HG02571 (cell line): ENCODE measurements around the gene TMEM129.
"Not testable (repeated sequence)": the region's sequence is repeated elsewhere in the genome, so short reads cannot be mapped to it uniquely, and the experiment has no call there.

Experiments
- ATAC-seq: cut with Tn5 transposase; IDR thresholded peaks from one replicate; pipeline ENCODE4 v1.9.1; 2021; ENCODE audit warnings: mild to moderate bottlenecking, moderate library complexity; ENCODE audit not compliant: unreplicated experiment

Gene TMEM129

DNA sequence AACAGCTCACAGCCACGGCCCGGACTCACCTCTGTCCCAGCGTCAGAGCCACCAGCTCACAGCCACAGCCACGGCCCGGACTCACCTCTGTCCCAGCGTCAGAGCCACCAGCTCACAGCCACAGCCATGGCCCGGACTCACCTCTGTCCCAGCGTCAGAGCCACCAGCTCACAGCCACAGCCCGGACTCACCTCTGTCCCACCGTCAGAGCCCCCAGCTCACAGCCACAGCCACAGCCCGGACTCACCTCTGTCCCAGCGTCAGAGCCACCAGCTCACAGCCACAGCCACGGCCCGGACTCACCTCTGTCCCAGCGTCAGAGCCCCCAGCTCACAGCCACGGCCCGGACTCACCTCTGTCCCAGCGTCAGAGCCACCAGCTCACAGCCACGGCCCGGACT, 50.1 kb downstream of the TMEM129 start:
- not testable (repeated sequence) for ATAC-seq

DNA sequence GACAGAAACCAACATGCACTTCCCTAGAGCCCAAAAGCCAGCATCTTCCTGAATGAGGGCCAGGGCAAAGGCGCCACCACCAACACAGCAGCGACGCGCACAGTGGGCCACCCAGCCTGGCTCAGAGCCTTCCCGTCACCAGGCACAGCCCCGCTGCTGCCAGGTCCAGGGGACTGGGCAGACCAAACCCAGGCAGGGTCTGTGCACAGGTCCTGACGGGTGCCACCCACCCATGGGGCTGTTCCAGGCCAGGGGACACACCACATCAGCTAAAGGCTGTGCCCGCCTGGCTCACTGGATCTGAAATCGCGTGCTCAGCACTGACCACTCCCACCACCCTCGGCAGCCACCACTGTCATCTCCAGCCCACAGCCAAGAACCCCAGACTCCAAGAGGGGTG, 50.8 kb downstream of the TMEM129 start:
- no peak for ATAC-seq

GRCh38 chr4:1669850-1670249, 51.3 kb downstream of the TMEM129 start:
- no peak for ATAC-seq

DNA sequence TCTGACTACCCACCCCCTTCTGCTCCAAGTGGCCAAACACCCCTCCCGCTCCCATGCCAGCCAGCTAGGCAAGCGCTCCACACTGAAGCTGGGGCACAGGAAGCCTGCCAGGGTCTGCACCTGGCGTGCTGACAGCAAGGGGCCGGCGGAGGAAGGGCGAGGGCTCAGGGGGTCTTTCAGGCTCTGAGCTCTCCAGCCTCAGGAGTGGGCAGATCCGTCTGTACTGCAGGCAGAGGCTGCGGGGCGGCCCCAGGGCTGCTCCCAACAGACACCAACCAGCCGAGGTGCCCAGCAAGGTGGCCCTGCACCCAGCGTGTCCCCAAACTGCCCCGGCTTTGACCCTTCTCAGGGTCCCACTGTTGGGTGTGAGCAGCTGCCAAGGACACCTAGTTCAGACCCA, 51.9 kb downstream of the TMEM129 start:
- no peak for ATAC-seq

- no peak for ATAC-seq
Measured at GRCh38 chr4:1668488-1668840, 52.7 kb downstream of the TMEM129 start.

DNA sequence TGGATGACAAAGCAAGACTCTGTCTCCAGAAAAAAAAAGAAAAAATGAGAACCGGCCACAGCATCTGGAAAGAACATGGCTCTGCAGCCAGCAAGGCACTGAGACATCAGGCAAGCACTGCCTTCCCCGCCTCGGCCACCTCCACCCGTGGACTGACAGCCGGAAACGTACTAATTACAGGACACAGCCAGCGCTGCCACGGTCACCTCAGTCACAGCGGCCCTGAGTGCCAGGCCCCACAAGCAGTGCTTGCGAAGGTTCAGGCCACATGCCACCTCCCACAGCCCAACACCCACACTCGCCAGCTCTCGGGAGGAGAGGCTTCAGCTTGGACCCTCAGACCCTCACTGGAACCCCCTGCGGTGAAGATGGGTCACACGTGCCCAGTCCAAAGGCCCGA, 53.9 kb downstream of the TMEM129 start:
- no peak for ATAC-seq

GRCh38 chr4:1666391-1666790, 54.7 kb downstream of the TMEM129 start:
- no peak for ATAC-seq
